Neuronal stem cell (in vitro differentiated cells): ENCODE measurements around the gene GRIK3.

ENCODE experiments used
- DNase-seq: peaks from one replicate; pipeline ENCODE4 v3.0.0-alpha.2; 2013; ENCODE audit warnings: low spot score
- H2AFZ ChIP-seq: one replicate; pipeline ENCODE4 v1.6.1; 2013; ENCODE audit warnings: mild to moderate bottlenecking, low read length, inconsistent platforms
- H2AK5ac ChIP-seq: 2 replicates; pipeline ENCODE4 v1.6.1; 2013; ENCODE audit warnings: low read depth, mild to moderate bottlenecking, inconsistent platforms, low read length, moderate library complexity, mixed read lengths
- H2BK120ac ChIP-seq: 2 replicates; pipeline ENCODE4 v1.6.1; 2013; ENCODE audit warnings: low read depth, mild to moderate bottlenecking, inconsistent platforms, low read length, moderate library complexity, mixed read lengths
- H2BK12ac ChIP-seq: one replicate; pipeline ENCODE4 v1.6.1; 2013; ENCODE audit warnings: low read length, inconsistent platforms
- H2BK15ac ChIP-seq: 2 replicates; pipeline ENCODE4 v1.6.1; 2013; ENCODE audit warnings: mild to moderate bottlenecking, low read length, inconsistent platforms, mixed read lengths
- H2BK5ac ChIP-seq: one replicate; pipeline ENCODE4 v1.6.1; 2013; ENCODE audit warnings: inconsistent platforms, mild to moderate bottlenecking, low read length, moderate library complexity
- H3K14ac ChIP-seq: one replicate; pipeline ENCODE4 v1.6.1; 2013; ENCODE audit warnings: low read length, inconsistent platforms
- H3K18ac ChIP-seq: 2 replicates; pipeline ENCODE4 v1.6.1; 2013; ENCODE audit warnings: low read length, inconsistent platforms
- H3K23ac ChIP-seq: 2 replicates; pipeline ENCODE4 v1.6.1; 2013; ENCODE audit warnings: low read depth, mild to moderate bottlenecking, mixed read lengths, low read length, inconsistent platforms; ENCODE audit not compliant: poor library complexity
- H3K27ac ChIP-seq: replicated peaks from 3 replicates; pipeline ENCODE4 v1.5.1; 2013; ENCODE audit warnings: low read length, inconsistent platforms
- H3K27me3 ChIP-seq, 3 experiments: 2 replicates each; pipeline ENCODE4 v1.6.1; 2013; ENCODE audit warnings: low read length in 3 of 3, mild to moderate bottlenecking in 2 of 3, inconsistent platforms in 1 of 3, low read depth in 1 of 3, mixed read lengths in 1 of 3, moderate library complexity in 1 of 3; ENCODE audit not compliant: control insufficient read depth in 3 of 3, insufficient read depth in 3 of 3
- H3K36me3 ChIP-seq, 2 donors: replicated peaks in 1 of 2; 2 replicates each; pipeline ENCODE4 v1.6.1; 2013; ENCODE audit warnings: low read length in 2 of 2; ENCODE audit not compliant: control insufficient read depth in 2 of 2, insufficient read depth in 2 of 2
- H3K4ac ChIP-seq: 2 replicates; pipeline ENCODE4 v1.6.1; 2013; ENCODE audit warnings: inconsistent platforms, mild to moderate bottlenecking, low read length, moderate library complexity
- H3K4me1 ChIP-seq, 2 donors: 1 replicate in 1 of 2; 2 replicates in 1 of 2; pipeline ENCODE4 v1.6.1; 2013; ENCODE audit warnings: low read length in 2 of 2, low read depth in 1 of 2; ENCODE audit not compliant: control insufficient read depth in 2 of 2, insufficient read depth in 1 of 2
- H3K4me2 ChIP-seq: one replicate; pipeline ENCODE4 v1.6.1; 2013; ENCODE audit warnings: mild to moderate bottlenecking, low read length, inconsistent platforms; ENCODE audit not compliant: insufficient read depth, poor library complexity, severe bottlenecking
- H3K4me3 ChIP-seq, 2 donors: 2 replicates each; pipeline ENCODE4 v1.5.1; 2013; ENCODE audit warnings: low read length in 2 of 2, mild to moderate bottlenecking in 2 of 2, inconsistent platforms in 1 of 2, moderate library complexity in 1 of 2
- H3K79me1 ChIP-seq: one replicate; pipeline ENCODE4 v1.6.1; 2013; ENCODE audit warnings: low read depth, mild to moderate bottlenecking, inconsistent platforms, low read length, moderate library complexity
- H3K9ac ChIP-seq: one replicate; pipeline ENCODE4 v1.6.1; 2013; ENCODE audit warnings: mild to moderate bottlenecking, low read depth, low read length, inconsistent platforms; ENCODE audit not compliant: poor library complexity
- H3K9me3 ChIP-seq, 2 donors: replicated peaks in 1 of 2; 2 replicates each; pipeline versions ENCODE3 to v1.6.1; 2013; ENCODE audit warnings: low read length in 2 of 2, mild to moderate bottlenecking in 2 of 2, inconsistent platforms in 1 of 2, low read depth in 1 of 2, mixed read lengths in 1 of 2, moderate library complexity in 1 of 2; ENCODE audit not compliant: control insufficient read depth in 2 of 2, insufficient read depth in 1 of 2
- H4K8ac ChIP-seq: one replicate; pipeline ENCODE4 v1.6.1; 2013; ENCODE audit warnings: low read depth, mild to moderate bottlenecking, inconsistent platforms, low read length, moderate library complexity
- H4K91ac ChIP-seq: one replicate; pipeline ENCODE4 v1.6.1; 2013; ENCODE audit warnings: low read length, low read depth, mild to moderate bottlenecking, inconsistent platforms; ENCODE audit not compliant: poor library complexity
- WGBS, 2 donors: extraction: QIAGEN DNeasy Blood & Tissue Kit; methylation state at CpG; one replicate each; pipeline ENCODE4 v1.1.7; 2013; ENCODE audit warnings: missing lambda C conversion rate in 2 of 2, mixed read lengths in 1 of 2; ENCODE audit not compliant: insufficient read length in 2 of 2, insufficient replicate concordance in 1 of 2; ENCODE audit errors: extremely low coverage in 2 of 2; 5-methylcytosine and 5-hydroxymethylcytosine counted together

The GRIK3 gene

DNA sequence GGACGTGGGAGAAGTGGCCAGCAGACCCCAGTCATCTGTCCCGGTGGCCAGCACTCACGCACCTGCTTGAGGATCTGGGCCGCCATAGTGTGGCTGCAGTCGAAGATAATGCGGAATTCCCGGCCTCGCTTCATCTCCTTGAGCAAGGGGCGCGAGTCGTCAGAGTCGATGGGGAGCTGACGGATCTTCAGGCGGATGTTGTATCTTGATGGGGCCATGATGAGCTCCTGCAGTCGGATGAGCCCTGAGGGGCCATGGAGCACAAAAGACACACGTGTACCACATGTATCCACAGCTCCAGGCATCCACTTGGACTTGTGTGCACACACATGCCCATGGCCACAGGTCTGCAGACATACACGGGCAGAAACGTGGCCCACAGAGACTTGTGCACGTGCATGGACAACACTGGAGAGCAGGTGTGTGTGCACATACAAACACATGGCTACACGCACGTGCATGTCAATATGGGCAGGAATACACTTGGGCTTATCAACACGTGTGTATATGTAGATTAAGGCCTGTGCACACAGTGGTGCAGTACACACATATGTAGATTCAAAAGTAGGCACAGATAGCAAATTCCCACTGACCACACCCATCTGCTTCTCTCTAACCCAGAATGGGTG is 162.1 kb downstream of the GRIK3 start:
- H3K4me3 ChIP-seq, result peak overlapping the region in 1 of 2 donors; percentile 49
- peak overlapping the region; percentile 59 for H3K14ac ChIP-seq
- no peak overlapping the region for H3K4ac ChIP-seq
- H3K18ac ChIP-seq, result peak overlapping the region; percentile 11
- no peak overlapping the region for H2BK15ac ChIP-seq
- peak overlapping the region; percentile 38 for H2AK5ac ChIP-seq
- peak overlapping the region; percentile 15 for H3K23ac ChIP-seq
- peaks cover 0 to 4% of the 10 kb centered on the region in 2 donors for H3K4me1 ChIP-seq
- H3K9ac ChIP-seq, result no peak overlapping the region
- no peaks in the 10 kb centered on the region for H3K36me3 ChIP-seq
- H3K27me3 ChIP-seq, result no peaks in the 10 kb centered on the region
- no peak overlapping the region for H3K27ac ChIP-seq
- no peak for DNase-seq
- H4K8ac ChIP-seq, result no peak overlapping the region
- H3K4me2 ChIP-seq, result no peak overlapping the region
- H3K79me1 ChIP-seq, result no peaks in the 10 kb centered on the region
- WGBS, 2 donors, result no CpG with 5 or more reads among the region's 22 CpGs
- H4K91ac ChIP-seq, result no peak overlapping the region
- H2BK120ac ChIP-seq, result no peak overlapping the region
- H2AFZ ChIP-seq, result no peak overlapping the region
- H2BK5ac ChIP-seq, result no peak overlapping the region
- H2BK12ac ChIP-seq, result no peak overlapping the region
- no peaks in the 10 kb centered on the region for H3K9me3 ChIP-seq

DNA sequence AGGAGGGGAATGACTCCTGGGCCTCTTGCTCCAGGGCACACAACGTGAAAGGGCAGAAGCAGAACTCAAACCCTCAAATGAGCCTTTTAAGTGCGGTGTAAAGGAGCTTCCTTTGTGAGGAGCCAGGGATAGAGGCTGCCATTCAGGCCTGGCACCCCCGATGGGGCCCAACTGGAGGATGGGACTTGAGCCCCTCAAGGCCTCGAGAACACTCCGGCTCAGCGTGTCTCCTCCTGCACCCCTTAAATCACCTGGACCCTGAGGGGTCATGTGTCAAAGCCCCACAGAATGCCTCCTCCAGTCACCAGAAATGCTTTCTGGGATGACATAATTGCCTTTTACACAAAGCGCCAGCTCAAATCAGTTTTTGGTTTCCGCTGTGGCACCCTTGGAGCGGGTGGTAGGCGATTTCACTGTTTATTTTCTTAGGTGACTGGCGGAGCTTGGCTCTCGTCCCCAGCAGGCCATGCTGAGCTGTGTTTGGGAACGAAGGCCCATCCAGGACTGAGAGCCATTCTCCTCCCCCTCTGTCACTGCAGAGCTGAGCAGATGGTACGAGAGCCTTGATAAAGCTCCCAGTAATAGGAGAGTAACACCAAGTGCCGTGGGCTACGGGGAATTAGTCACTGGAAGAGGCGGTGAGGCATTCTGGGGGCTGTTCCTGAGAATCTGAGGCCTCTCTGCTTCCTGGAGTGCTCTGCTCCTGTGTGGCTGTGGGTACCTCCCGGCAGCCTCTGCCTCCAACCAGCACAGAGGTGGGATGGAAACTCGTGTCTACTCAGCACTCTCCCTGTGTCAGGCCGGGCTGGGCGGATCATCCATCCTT is 163.0 kb downstream of the GRIK3 start:
- no peak overlapping the region for H2BK12ac ChIP-seq
- no peak overlapping the region for H2AFZ ChIP-seq
- no peak for DNase-seq
- no peak overlapping the region for H2BK15ac ChIP-seq
- no peak overlapping the region for H3K27ac ChIP-seq
- WGBS, 2 donors, result no CpG with 5 or more reads among the region's 21 CpGs
- no peak overlapping the region for H3K23ac ChIP-seq
- H3K9me3 ChIP-seq, result no peaks in the 10 kb centered on the region
- H3K18ac ChIP-seq, result no peak overlapping the region
- no peak overlapping the region for H4K8ac ChIP-seq
- peaks cover 0 to 4% of the 10 kb centered on the region in 2 donors for H3K4me1 ChIP-seq
- peak overlapping the region; percentile 38 for H2AK5ac ChIP-seq
- H3K79me1 ChIP-seq, result no peaks in the 10 kb centered on the region
- no peak overlapping the region for H2BK120ac ChIP-seq
- H3K4me2 ChIP-seq, result no peak overlapping the region
- H3K9ac ChIP-seq, result no peak overlapping the region
- no peak overlapping the region for H4K91ac ChIP-seq
- H3K4me3 ChIP-seq, result no peak overlapping the region
- H3K36me3 ChIP-seq, result no peaks in the 10 kb centered on the region
- peak overlapping the region; percentile 59 for H3K14ac ChIP-seq
- H3K4ac ChIP-seq, result no peak overlapping the region
- H3K27me3 ChIP-seq, result no peaks in the 10 kb centered on the region
- H2BK5ac ChIP-seq, result no peak overlapping the region

DNA sequence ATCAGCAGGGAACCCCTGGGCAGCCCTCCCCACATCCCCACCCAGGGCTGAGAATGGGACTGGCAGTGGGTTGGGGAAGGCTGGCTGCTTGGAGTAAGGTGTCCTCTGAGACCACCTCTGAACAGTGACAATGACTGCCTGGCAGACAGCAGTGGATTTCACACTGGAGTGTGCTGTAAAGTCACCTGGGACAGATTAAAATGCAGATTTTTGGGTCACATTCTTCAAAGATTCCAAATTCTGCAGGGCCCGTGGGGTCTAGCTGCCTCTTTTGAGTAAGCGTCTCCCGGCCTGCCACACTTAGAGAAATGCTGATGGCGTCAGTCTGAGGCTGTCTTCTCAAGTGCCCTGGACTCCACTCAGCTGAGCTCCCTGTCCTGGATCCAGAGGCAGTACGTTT is 164.5 kb downstream of the GRIK3 start:
- H2BK12ac ChIP-seq, result no peak overlapping the region
- H2BK120ac ChIP-seq, result no peak overlapping the region
- no peak overlapping the region for H3K4me3 ChIP-seq
- H4K91ac ChIP-seq, result no peak overlapping the region
- H3K23ac ChIP-seq, result no peak overlapping the region
- H4K8ac ChIP-seq, result no peak overlapping the region
- H3K14ac ChIP-seq, result no peak overlapping the region
- peak overlapping the region; percentile 31 for H3K18ac ChIP-seq
- peak overlapping the region; percentile 48 for H2AK5ac ChIP-seq
- H3K27me3 ChIP-seq, result no peaks in the 10 kb centered on the region
- no peaks in the 10 kb centered on the region for H3K79me1 ChIP-seq
- H3K9ac ChIP-seq, result no peak overlapping the region
- no peak overlapping the region for H2AFZ ChIP-seq
- peak overlapping the region; percentile 35 for H2BK5ac ChIP-seq
- WGBS, 2 donors, result no CpG with 5 or more reads among the region's 5 CpGs
- no peak overlapping the region for H3K4me2 ChIP-seq
- no peak overlapping the region for H3K27ac ChIP-seq
- no peak for DNase-seq
- peaks cover 0 to 4% of the 10 kb centered on the region in 2 donors for H3K4me1 ChIP-seq
- no peak overlapping the region for H2BK15ac ChIP-seq
- H3K9me3 ChIP-seq, result no peaks in the 10 kb centered on the region
- H3K36me3 ChIP-seq, result no peaks in the 10 kb centered on the region
- H3K4ac ChIP-seq, result no peak overlapping the region

DNA sequence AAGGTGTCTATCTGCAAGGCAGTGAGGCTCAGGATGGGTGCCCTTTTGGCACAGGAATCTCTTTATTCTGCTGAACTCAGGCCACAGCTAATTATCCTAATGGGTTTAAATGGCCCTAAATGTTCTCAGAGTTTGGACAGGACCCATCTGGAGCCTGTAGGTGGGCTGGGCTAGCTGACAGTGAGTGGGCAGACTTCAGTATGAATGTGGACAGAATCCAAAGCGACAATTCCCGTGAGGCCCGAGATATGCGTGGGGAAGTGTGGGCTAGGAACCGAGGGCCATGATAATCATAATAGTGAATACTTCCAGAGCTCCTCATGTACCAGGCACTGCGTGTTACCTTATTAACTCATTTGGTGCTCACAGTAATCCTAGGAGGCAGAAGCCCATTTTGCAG is 165.3 kb downstream of the GRIK3 start:
- Histone ChIP-seq H3K9ac (peak overlapping the region; percentile 18), H3K9me3 (no peaks in the 10 kb centered on the region), H3K4me1 (peaks cover 0 to 4% of the 10 kb centered on the region in 2 donors), H3K27ac (no peak overlapping the region), H2AFZ (no peak overlapping the region), H3K4me3 (no peak overlapping the region), H2BK15ac (no peak overlapping the region), H2BK120ac (no peak overlapping the region), H2AK5ac (peak overlapping the region; percentile 22), H2BK12ac (no peak overlapping the region), H3K79me1 (no peaks in the 10 kb centered on the region), H3K14ac (no peak overlapping the region), H3K27me3 (no peaks in the 10 kb centered on the region), H4K8ac (no peak overlapping the region), H3K4ac (no peak overlapping the region), H3K23ac (no peak overlapping the region), H3K4me2 (no peak overlapping the region), H2BK5ac (peak overlapping the region; percentile 35), H3K18ac (no peak overlapping the region), H3K36me3 (no peaks in the 10 kb centered on the region), H4K91ac (no peak overlapping the region)
- no CpG with 5 or more reads among the region's 6 CpGs for WGBS, 2 donors
- DNase-seq, result no peak
